GM19328 (cell line): ENCODE measurements around the gene CALHM6.

Experiments
- ATAC-seq: cut with Tn5 transposase; IDR thresholded peaks from one replicate; pipeline ENCODE4 v1.9.1; 2021; ENCODE audit warnings: mild to moderate bottlenecking, moderate library complexity; ENCODE audit not compliant: unreplicated experiment

Gene CALHM6

GRCh38 chr6:116461331-116461931 is at the start of gene CALHM6:
Gene CALHM6 (plus strand): TSS chr6:116461375. CDS start chr6:116461930, 555 bp downstream.
- peak; percentile 13 for ATAC-seq

- no peak for ATAC-seq
Observed at GRCh38 chr6:116412270-116412669, 48.9 kb upstream of the CALHM6 start.

- no peak for ATAC-seq
Observed at GRCh38 chr6:116413357-116413756, 47.8 kb upstream of the CALHM6 start.

GRCh38 chr6:116417661-116418060 is 43.5 kb upstream of the CALHM6 start:
- ATAC-seq, result no peak

GRCh38 chr6:116419069-116419786 is 41.9 kb upstream of the CALHM6 start:
- ATAC-seq, result no peak

GRCh38 chr6:116420341-116420740 is 40.8 kb upstream of the CALHM6 start:
- no peak for ATAC-seq

- ATAC-seq, result no peak
Observed at GRCh38 chr6:116422238-116422637, 38.9 kb upstream of the CALHM6 start.

GRCh38 chr6:116424001-116424400 is 37.2 kb upstream of the CALHM6 start:
- no peak for ATAC-seq

GRCh38 chr6:116426551-116426950 is 34.6 kb upstream of the CALHM6 start:
- ATAC-seq, result no peak

- no peak for ATAC-seq
Observed at GRCh38 chr6:116429111-116429510, 32.1 kb upstream of the CALHM6 start.

GRCh38 chr6:116430860-116431259 is 30.3 kb upstream of the CALHM6 start:
- no peak for ATAC-seq

- no peak for ATAC-seq
Observed at GRCh38 chr6:116431964-116432595, 29.1 kb upstream of the CALHM6 start.

- no peak for ATAC-seq
Observed at GRCh38 chr6:116433206-116433712, 27.9 kb upstream of the CALHM6 start.

- ATAC-seq, result no peak
Observed at GRCh38 chr6:116434056-116434725, 27.0 kb upstream of the CALHM6 start.

GRCh38 chr6:116436586-116436985 is 24.6 kb upstream of the CALHM6 start:
- no peak for ATAC-seq

GRCh38 chr6:116437656-116438055 is 23.5 kb upstream of the CALHM6 start:
- no peak for ATAC-seq

GRCh38 chr6:116438590-116439448 is 22.4 kb upstream of the CALHM6 start:
- ATAC-seq, result no peak

- ATAC-seq, result no peak
Observed at GRCh38 chr6:116439522-116440051, 21.6 kb upstream of the CALHM6 start.

- ATAC-seq, result no peak
Observed at GRCh38 chr6:116443105-116443504, 18.1 kb upstream of the CALHM6 start.

- ATAC-seq, result no peak
Observed at GRCh38 chr6:116444092-116444491, 17.1 kb upstream of the CALHM6 start.
